Tibial nerve (tissue), 4 donors: ENCODE measurements around the gene DNAJB4.

ENCODE experiments used
- CTCF ChIP-seq, 5 experiments: fragments of 200-600 bp in 3 of 5; fragments of 450-650 bp in 2 of 5; sonication (generic) in 3 of 5; IDR thresholded peaks; one replicate each; pipeline ENCODE4 v1.5.1; 2016 to 2019; ENCODE audit warnings: antibody characterized with exemption in 5 of 5, mild to moderate bottlenecking in 3 of 5, moderate library complexity in 2 of 5
- EP300 ChIP-seq, 2 donors: sonication (generic); formaldehyde crosslinking; IDR thresholded peaks; one replicate each; pipeline ENCODE4 v1.6.1; 2017; ENCODE audit warnings: antibody characterized with exemption in 2 of 2, mild to moderate bottlenecking in 1 of 2
- POLR2A ChIP-seq, 2 donors: fragments of 450-650 bp; IDR thresholded peaks; one replicate each; pipeline ENCODE4 v1.6.1; 2017; ENCODE audit warnings: antibody characterized with exemption in 2 of 2, mild to moderate bottlenecking in 2 of 2, moderate library complexity in 2 of 2

GRCh38 chr1:78049396-78049795, 44.7 kb downstream of the DNAJB4 start:
- TF ChIP-seq CTCF (IDR thresholded peaks at IDR 0.05), result no peak
- TF ChIP-seq POLR2A (IDR thresholded peaks at IDR 0.05), result no peak
- TF ChIP-seq EP300 (IDR thresholded peaks at IDR 0.05), result no peak
